Measurements from ENCODE around the gene LDLRAD4.

DNA sequence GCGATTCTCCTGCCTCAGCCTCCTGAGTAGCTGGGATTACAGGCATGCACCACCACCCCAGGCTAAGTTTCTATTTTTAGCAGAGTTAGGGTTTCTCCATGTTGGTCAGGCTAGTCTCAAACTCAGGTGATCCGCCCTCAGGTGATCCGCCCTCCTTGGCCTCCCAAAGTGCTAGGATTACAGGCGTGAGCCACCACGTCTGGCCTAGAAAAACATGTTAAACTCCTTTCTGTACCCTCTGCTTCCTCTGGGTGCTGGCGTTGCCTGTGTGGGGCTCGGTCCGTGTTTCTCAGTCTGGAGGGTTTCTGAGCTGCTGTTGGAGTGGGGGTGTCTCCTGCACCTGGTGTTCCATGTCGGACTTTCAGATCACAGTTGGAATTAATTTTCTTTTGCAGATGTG lies 17.9 kb downstream of the LDLRAD4 start:
- TF ChIP-seq, protein P1, sequence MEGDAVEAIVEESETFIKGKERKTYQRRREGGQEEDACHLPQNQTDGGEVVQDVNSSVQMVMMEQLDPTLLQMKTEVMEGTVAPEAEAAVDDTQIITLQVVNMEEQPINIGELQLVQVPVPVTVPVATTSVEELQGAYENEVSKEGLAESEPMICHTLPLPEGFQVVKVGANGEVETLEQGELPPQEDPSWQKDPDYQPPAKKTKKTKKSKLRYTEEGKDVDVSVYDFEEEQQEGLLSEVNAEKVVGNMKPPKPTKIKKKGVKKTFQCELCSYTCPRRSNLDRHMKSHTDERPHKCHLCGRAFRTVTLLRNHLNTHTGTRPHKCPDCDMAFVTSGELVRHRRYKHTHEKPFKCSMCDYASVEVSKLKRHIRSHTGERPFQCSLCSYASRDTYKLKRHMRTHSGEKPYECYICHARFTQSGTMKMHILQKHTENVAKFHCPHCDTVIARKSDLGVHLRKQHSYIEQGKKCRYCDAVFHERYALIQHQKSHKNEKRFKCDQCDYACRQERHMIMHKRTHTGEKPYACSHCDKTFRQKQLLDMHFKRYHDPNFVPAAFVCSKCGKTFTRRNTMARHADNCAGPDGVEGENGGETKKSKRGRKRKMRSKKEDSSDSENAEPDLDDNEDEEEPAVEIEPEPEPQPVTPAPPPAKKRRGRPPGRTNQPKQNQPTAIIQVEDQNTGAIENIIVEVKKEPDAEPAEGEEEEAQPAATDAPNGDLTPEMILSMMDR (conservative IDR thresholded peaks at IDR 0.05): no peak
- no peak for TF ChIP-seq EZH2 (IDR thresholded peaks at IDR 0.05; ENCODE audit: low read depth)

Measured in PC-9 (cell line).